T-helper 17 cell (primary cell): ENCODE results near the gene CYLD. TPM values are rescaled to one million over a fixed set of nuclear protein-coding genes. Genes with fewer than 3 reads are reported as not detected.
A peak's percentile ranks its signal among the peaks of the same experiment; 100 is the strongest.

ENCODE experiments used
- ATAC-seq: fragments of 150-1000 bp; cut with Tn5 transposase; 2 replicates; pipeline ENCODE4 v1.10.0; 2021; ENCODE audit warnings: mild to moderate bottlenecking, moderate library complexity
- DNase-seq, 3 donors: peaks; one replicate each; pipeline versions ENCODE4 v3.0.0 to v3.0.0-alpha.2; 2020 to 2021
- H3K9me3 ChIP-seq: one replicate; pipeline ENCODE4 v1.7.0; 2013; ENCODE audit warnings: low read length, mild to moderate bottlenecking; ENCODE audit not compliant: control insufficient read depth, poor library complexity, severe bottlenecking
- H3K27ac Mint-ChIP-seq: one replicate; pipeline ENCODE4 v1.8.0; 2022; ENCODE audit warnings: mild to moderate bottlenecking, moderate library complexity, mixed read lengths
- H3K27me3 Mint-ChIP-seq: one replicate; pipeline ENCODE4 v1.8.0; 2022; ENCODE audit warnings: mixed read lengths
- H3K36me3 Mint-ChIP-seq: one replicate; pipeline ENCODE4 v1.8.0; 2022; ENCODE audit warnings: low read depth, mixed read lengths
- H3K4me1 Mint-ChIP-seq: one replicate; pipeline ENCODE4 v1.8.0; 2022; ENCODE audit warnings: mild to moderate bottlenecking, mixed read lengths
- H3K4me3 Mint-ChIP-seq: one replicate; pipeline ENCODE4 v1.8.0; 2022; ENCODE audit warnings: mild to moderate bottlenecking, moderate library complexity, mixed read lengths
- total RNA-seq, 4 donors: library from RNA in 2 of 4; stranded (reverse) in 2 of 4; gene quantifications; one replicate each; pipeline ENCODE4 v1.2.3 and lab custom pipeline; 2022 to 2026

CYLD gene
- total RNA-seq, 2 donors from 2014 or later = 411 to 412 TPM

DNA sequence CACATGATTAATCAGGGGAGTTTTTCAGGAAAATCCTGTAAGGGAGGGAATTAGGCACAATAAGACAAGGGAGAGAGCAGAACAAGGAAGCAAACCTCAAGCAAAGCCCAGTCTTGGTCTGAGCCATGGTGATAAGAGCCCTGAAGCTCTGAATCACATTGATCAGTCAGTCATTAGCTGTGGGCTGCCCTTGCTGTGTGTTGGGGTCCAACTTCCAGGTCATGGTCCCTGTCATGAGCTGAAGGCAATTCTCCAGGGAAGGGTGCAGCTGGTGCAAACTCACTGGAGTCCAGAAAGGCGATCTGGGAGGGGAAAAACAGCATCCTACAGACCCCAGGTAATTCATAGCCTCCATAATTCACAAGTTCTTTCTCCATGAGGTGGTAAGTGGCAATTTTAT lies 89.9 kb downstream of the CYLD start:
- DNase-seq = no peak
- Mint-ChIP-seq H3K27ac (no peak overlapping the region), H3K4me1 (no peaks in the 10 kb centered on the region), H3K4me3 (no peak overlapping the region), H3K36me3 (no peaks in the 10 kb centered on the region), H3K27me3 (peaks cover 27% of the 10 kb centered on the region)
- H3K9me3 ChIP-seq = no peaks in the 10 kb centered on the region
- ATAC-seq = no peak

DNA sequence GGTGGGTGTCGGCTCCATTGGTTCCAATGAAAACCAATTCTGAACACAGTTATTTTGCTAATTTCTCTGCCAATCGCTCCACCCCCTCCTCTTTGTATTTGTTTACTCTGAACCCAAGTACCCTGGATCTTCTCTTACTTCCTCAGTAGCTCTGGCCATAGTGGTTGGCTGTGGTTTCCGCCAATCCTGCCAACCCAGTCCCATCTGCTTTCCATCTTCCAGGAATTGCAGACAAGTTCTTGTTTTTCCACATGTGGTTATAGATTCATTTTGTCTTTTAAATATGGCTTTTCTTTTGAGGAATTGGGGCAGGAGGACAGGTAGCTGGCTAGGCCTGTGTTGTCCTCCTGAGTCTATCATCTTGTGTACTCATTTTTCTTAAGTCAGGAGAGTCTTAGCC lies 92.0 kb downstream of the CYLD start:
- no peaks in the 10 kb centered on the region for H3K9me3 ChIP-seq
- no peak overlapping the region for H3K27ac Mint-ChIP-seq
- H3K36me3 Mint-ChIP-seq = peaks cover 2% of the 10 kb centered on the region
- no peak overlapping the region for H3K4me3 Mint-ChIP-seq
- DNase-seq = no peak
- H3K4me1 Mint-ChIP-seq = no peaks in the 10 kb centered on the region
- ATAC-seq = no peak
- peaks cover 21% of the 10 kb centered on the region for H3K27me3 Mint-ChIP-seq

DNA sequence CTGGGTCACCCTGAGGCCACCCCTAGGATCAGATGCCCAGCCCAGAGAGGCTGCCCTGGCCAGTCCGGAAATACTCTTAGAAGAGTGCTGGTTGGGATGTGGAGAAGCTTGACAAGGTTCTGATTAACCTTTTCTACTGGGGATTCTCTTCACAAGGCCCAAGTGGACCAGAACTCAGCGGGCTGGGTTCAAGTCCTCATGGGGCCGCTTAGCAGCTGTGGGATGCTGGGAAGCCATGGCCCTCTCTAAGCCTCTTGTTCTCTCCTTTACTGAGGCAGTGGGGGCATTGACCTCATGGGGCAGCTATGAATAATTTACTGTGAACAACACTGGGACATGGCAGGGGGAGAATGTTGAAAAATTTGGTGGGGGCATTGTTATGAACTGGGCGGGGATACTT lies 92.8 kb downstream of the CYLD start:
- ATAC-seq (no peak), DNase-seq (no peak)
- Mint-ChIP-seq H3K27me3 (peaks cover 26% of the 10 kb centered on the region), H3K27ac (no peak overlapping the region), H3K4me3 (no peak overlapping the region), H3K4me1 (no peaks in the 10 kb centered on the region), H3K36me3 (peaks cover 2% of the 10 kb centered on the region)
- no peaks in the 10 kb centered on the region for H3K9me3 ChIP-seq

DNA sequence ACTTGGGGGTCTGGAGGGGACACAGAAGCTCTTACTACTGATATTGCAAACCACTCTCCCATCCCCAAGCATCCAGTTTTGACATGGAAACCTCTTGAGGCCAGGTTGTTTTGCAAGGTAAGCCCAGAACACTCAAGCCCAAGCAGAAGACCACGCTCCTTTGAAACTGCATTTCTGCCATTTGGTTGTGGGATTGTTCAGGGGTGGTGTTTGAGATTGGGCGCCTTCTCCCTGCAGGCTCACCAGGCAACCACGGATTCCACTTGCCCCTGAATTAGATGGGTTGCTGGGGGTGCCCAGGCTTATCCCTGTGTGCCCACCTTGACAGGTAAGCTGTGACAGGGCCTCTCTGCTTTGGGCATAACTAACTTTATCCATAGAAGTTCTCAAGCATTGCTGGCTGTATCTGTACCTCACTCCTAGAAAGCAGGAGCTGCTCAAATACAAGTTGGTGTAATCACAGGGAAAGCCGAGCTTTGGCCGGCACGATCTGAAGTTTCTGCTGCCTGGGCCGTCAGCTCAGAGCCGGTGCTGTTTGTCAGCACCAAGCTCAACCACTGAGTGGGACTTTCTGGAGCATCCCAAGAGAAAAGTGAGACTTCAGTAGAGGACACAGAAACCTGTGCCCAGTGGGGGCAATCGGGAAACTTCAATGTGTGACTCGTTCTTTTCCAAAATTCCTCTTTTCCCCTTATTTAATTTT lies 93.6 kb downstream of the CYLD start:
- DNase-seq = no peak
- H3K4me3 Mint-ChIP-seq = no peak overlapping the region

DNA sequence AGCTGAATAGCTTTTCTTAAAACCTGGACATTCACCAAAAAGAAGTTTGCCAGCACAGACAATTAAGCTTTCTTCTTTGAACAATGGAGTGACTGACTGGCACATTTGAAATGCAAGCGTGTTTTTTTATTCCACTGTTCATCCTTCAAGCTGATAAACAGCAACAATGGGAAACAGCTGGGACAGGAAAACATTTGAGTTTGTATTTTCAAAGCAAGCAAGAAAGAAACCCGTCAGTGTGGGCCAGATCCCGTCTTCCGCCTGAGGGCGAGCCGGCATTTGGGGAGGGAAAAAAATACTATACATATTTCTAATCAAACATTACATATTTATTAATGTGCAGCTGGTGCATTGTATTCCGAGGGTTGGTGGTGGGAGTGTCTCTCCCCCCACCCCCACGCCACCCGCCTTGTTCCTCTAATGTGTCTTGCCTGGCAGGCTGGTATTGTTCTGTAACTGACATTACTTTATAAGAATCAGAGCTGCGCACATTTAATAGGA lies 94.3 kb downstream of the CYLD start:
- Mint-ChIP-seq H3K4me3 (no peak overlapping the region), H3K4me1 (peaks cover 8% of the 10 kb centered on the region), H3K27ac (no peak overlapping the region), H3K36me3 (peaks cover 2% of the 10 kb centered on the region), H3K27me3 (peaks cover 33% of the 10 kb centered on the region)
- no peaks in the 10 kb centered on the region for H3K9me3 ChIP-seq
- DNase-seq = no peak
- no peak for ATAC-seq

More for the DNA sequence above, 93.6 kb downstream of the CYLD start:
- peaks cover 33% of the 10 kb centered on the region for H3K27me3 Mint-ChIP-seq
- H3K27ac Mint-ChIP-seq = no peak overlapping the region
- H3K4me1 Mint-ChIP-seq = peaks cover 3% of the 10 kb centered on the region
- H3K9me3 ChIP-seq = no peaks in the 10 kb centered on the region
- H3K36me3 Mint-ChIP-seq = peaks cover 2% of the 10 kb centered on the region
- ATAC-seq = no peak

DNA sequence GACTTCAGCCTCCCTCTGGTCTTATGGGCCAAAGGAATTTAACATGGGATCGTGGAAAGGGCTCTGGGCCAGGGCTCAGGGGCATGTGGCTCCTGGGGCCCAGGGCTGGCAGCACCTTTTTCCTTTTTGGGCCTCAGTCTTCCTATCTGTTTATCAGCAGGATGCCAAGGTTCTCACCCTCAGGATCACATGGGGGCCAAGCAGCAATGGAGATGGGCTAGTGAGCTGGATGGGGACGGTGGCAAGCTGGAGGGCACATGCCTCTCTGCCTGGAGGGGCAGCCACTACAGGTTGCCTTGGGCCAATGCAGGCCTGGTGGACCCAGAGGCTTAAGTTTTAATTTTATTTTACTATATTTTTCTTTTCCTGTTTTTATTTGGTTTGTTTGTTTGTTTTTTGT lies 95.4 kb downstream of the CYLD start:
- no peaks in the 10 kb centered on the region for H3K9me3 ChIP-seq
- DNase-seq = no peak
- Mint-ChIP-seq H3K27ac (no peak overlapping the region), H3K4me1 (peaks cover 9% of the 10 kb centered on the region), H3K36me3 (peaks cover 2% of the 10 kb centered on the region), H3K27me3 (peaks cover 38% of the 10 kb centered on the region), H3K4me3 (no peak overlapping the region)
- no peak for ATAC-seq

DNA sequence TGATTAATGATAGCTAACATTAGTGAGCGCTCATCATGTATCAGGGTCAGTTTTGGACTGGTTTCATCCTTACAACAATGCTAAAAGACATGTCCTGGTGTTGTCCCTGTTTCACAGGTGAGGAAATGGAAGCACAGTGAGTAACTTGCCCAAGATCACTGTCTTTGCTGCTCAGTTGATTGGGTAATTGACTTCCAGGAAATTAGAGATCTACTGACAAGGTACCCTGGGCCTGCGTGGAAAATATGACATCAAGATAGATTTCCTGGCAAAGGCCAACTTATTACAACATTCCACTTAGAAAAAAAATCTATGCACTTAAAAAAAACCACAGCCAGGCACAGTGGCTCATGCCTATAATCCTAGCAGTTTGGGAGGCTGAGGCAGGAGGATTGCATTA lies 96.3 kb downstream of the CYLD start:
- H3K27ac Mint-ChIP-seq = no peak overlapping the region
- ATAC-seq = no peak
- no peaks in the 10 kb centered on the region for H3K9me3 ChIP-seq
- no peak overlapping the region for H3K4me3 Mint-ChIP-seq
- DNase-seq = no peak
- H3K36me3 Mint-ChIP-seq = peaks cover 2% of the 10 kb centered on the region
- peaks cover 12% of the 10 kb centered on the region for H3K4me1 Mint-ChIP-seq
- H3K27me3 Mint-ChIP-seq = peaks cover 38% of the 10 kb centered on the region

DNA sequence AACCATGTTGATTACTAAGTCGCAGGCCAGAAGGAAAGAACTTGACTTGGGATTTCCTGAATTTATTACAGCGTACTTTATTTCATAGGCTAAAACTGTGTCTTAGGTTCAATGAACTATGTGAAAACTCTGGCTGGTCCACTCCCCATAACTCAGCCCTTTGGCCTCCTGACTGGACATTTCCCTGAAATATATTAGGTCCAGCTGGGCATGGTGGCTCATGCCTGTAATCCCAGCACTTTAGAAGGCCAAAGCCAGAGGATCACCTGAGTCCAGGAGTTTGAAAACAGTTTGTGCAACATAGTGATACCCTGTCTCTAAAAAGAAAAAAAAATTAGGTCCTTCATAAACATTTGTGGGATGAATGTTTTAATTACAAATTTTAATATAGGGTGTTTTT lies 97.0 kb downstream of the CYLD start:
- no peak overlapping the region for H3K4me3 Mint-ChIP-seq
- no peak for ATAC-seq
- no peak overlapping the region for H3K27ac Mint-ChIP-seq
- DNase-seq = no peak
- H3K9me3 ChIP-seq = no peaks in the 10 kb centered on the region
- H3K36me3 Mint-ChIP-seq = peaks cover 2% of the 10 kb centered on the region
- peaks cover 37% of the 10 kb centered on the region for H3K27me3 Mint-ChIP-seq
- peaks cover 12% of the 10 kb centered on the region for H3K4me1 Mint-ChIP-seq

DNA sequence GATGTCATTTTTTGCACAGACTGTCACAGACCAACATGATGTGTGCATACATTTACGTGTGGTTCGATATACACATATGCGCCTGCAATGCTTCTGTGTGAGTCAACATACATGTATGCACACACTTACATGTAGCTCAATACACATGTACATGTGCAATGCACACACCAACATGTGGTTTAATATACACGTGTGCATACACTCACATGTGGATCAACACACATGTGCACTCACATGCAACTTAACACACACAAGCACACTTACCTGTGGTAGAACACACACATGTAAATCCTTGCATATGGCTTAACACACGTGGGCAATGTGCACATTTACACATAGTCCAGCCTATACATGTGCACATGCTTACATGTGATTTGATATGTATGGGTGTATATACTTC lies 97.5 kb downstream of the CYLD start:
- Mint-ChIP-seq H3K36me3 (peaks cover 2% of the 10 kb centered on the region), H3K27ac (no peak overlapping the region), H3K27me3 (peaks cover 32% of the 10 kb centered on the region), H3K4me1 (peaks cover 12% of the 10 kb centered on the region), H3K4me3 (no peak overlapping the region)
- DNase-seq (no peak), ATAC-seq (no peak)
- no peaks in the 10 kb centered on the region for H3K9me3 ChIP-seq

DNA sequence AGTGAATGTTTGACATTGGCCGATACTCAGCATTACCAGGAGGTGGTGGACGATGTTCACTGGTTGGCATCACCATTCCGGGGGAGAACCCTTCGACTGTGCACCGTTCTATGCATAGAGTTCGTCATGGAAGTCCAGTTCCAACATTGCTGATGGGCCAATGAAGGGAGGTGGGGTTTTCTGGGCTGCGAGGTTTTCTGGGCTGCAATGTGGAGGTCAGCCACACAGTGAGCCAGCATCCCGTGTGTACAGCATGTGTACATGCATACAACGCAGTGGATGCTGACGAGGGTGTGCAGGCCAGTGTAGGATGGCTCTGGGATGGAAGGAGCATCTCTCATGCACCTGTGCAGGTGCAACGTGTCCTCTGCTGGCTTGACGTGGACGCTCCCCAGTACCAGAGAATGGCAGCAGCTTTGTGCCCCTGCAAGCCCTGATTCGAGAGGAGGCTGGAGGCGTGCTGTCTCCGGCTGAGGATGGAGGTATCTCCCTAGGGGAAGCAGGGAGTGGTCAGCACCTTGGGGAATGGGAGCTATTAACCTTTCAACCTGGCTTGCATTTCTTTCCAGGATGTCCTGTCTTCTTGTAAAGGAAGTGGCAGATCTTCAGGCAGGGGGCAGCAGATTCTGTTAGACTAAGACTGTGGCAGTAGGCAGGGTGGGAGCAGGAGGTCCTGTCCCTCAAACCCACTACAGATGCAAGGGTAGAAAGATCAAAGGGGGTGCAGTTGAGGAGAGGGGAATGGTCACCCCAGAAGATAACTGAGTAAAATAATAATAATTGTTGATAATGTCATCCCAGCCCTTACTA lies 98.2 kb downstream of the CYLD start:
- DNase-seq (no peak), ATAC-seq (no peak)
- H3K27me3 Mint-ChIP-seq = peaks cover 32% of the 10 kb centered on the region
- H3K9me3 ChIP-seq = no peaks in the 10 kb centered on the region
- H3K4me3 Mint-ChIP-seq = peak overlapping the region; percentile 82
- peaks cover 2% of the 10 kb centered on the region for H3K36me3 Mint-ChIP-seq
- H3K4me1 Mint-ChIP-seq = peaks cover 12% of the 10 kb centered on the region
- H3K27ac Mint-ChIP-seq = peak overlapping the region; percentile 82

DNA sequence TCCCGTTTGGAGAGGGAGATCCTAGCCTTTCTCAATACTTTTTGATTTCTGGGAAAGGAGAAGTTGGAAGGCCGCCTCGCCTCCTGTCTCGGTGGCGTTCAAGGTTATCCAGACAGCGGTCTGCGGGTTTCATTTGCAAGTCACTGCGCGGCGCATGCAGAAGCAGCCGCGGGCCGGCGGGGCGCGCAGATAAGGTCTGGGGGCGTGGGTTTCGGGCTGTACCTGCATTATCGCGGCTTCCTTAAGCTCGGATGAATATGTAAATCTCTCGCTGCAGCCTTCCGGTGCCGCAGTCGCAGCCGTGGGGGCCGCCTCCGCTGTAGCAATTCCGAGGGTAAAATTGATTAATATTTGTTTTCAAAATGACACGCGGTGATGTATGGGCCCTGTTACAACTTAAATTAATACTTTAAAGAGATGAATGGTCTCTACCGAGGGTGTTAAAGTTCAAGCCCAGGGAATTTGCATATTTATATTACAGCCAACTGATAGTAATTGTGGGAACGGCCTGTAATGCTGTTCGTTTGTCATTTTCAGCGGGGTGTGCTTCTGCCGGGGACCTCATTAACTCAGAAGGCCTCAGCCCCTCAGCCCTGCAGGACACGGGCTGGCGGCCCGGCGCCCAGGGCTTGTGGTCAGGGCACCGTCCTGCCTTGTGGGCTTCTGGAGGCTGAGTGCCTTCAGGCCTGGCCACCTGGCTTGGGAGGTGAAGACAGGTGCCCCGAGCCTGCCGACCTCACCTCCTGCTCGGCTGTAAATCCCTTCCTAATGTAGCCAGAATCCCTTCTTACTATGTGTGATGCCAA lies 99.4 kb downstream of the CYLD start:
- Mint-ChIP-seq H3K36me3 (peaks cover 2% of the 10 kb centered on the region), H3K27me3 (peaks cover 27% of the 10 kb centered on the region), H3K27ac (peak overlapping the region; percentile 62), H3K4me3 (peak overlapping the region; percentile 82), H3K4me1 (peaks cover 12% of the 10 kb centered on the region)
- peak in 2 of 3 donors; percentile 8 to 20 for DNase-seq
- ATAC-seq = peak; percentile 86
- H3K9me3 ChIP-seq = no peaks in the 10 kb centered on the region

DNA sequence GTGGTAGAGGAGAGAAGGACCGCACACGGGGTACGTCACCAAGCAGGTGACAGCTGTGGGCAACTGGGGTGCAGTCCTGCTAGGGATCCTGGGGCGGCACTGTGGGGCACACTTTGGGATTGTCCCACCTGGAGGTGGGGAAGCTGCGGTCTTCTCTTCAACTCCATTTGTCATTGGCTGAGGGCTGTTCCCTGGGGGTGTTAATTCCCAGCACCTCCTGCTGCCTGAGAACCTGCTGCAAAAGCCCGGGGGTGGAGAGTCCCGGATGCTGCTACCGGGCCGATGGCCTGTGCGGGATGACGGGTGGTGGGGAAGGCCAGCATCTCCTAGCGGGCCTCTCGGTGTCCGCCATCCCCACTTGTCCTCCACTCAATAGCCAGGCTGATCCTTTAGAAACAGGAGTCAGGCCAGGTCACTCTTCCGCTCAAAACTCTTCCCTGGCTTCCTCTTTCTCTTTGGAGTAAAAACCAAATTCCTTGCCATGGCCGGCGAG lies 100.2 kb downstream of the CYLD start:
- no peak for ATAC-seq
- Mint-ChIP-seq H3K36me3 (peaks cover 2% of the 10 kb centered on the region), H3K4me1 (peaks cover 12% of the 10 kb centered on the region), H3K27ac (peak overlapping the region; percentile 62), H3K4me3 (peak overlapping the region; percentile 82), H3K27me3 (peaks cover 27% of the 10 kb centered on the region)
- no peaks in the 10 kb centered on the region for H3K9me3 ChIP-seq
- DNase-seq = no peak

DNA sequence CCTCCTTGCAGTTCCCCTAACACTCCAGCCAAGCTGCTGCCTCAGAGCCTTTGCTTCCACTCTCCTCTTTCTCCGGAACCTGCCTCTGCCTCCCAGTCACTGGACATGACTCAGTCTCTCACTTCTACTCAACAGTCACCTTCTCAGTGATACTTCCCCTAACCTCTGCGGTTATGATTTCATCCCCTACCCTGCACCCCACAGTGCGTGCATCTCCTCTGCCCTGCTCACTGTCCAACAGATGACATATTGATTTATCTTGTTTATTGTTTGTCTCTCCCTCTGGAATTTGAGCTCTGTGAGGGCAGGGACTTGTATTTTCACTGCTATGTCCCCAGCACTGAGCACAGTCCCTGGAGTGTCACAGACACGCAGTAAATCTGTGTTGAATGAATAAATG lies 100.7 kb downstream of the CYLD start:
- H3K4me3 Mint-ChIP-seq = peak overlapping the region; percentile 81

More for the DNA sequence above, 100.7 kb downstream of the CYLD start:
- Mint-ChIP-seq H3K4me1 (peaks cover 12% of the 10 kb centered on the region), H3K36me3 (peaks cover under 1% of the 10 kb centered on the region), H3K27ac (no peak overlapping the region), H3K27me3 (peaks cover 27% of the 10 kb centered on the region)
- ATAC-seq (no peak), DNase-seq (no peak)
- H3K9me3 ChIP-seq = no peaks in the 10 kb centered on the region
